HL-60 (cell line): ENCODE data around the gene CYS1.

ENCODE experiments used
- GABPA ChIP-seq: IDR thresholded peaks from 2 replicates; pipeline ENCODE4 v1.6.1; 2012; ENCODE audit warnings: low read depth
- POLR2AphosphoS5 ChIP-seq: IDR thresholded peaks from 2 replicates; pipeline ENCODE4 v1.6.1; 2012; ENCODE audit warnings: low read depth
- SPI1 ChIP-seq: IDR thresholded peaks from 2 replicates; pipeline ENCODE4 v1.6.1; 2012; ENCODE audit warnings: low read depth, mild to moderate bottlenecking, borderline replicate concordance
- TF ChIP-seq, protein P1 (sequence below): IDR thresholded peaks from one replicate; pipeline ENCODE4 v1.5.1; 2011; ENCODE audit warnings: low read length, control low read depth, inconsistent platforms; ENCODE audit not compliant: insufficient read depth

GRCh38 chr2:10120877-10121574, 40.8 kb upstream of the CYS1 start:
- TF ChIP-seq POLR2AphosphoS5 (no peak), GABPA (no peak), SPI1 (no peak)
- TF ChIP-seq, protein P1, sequence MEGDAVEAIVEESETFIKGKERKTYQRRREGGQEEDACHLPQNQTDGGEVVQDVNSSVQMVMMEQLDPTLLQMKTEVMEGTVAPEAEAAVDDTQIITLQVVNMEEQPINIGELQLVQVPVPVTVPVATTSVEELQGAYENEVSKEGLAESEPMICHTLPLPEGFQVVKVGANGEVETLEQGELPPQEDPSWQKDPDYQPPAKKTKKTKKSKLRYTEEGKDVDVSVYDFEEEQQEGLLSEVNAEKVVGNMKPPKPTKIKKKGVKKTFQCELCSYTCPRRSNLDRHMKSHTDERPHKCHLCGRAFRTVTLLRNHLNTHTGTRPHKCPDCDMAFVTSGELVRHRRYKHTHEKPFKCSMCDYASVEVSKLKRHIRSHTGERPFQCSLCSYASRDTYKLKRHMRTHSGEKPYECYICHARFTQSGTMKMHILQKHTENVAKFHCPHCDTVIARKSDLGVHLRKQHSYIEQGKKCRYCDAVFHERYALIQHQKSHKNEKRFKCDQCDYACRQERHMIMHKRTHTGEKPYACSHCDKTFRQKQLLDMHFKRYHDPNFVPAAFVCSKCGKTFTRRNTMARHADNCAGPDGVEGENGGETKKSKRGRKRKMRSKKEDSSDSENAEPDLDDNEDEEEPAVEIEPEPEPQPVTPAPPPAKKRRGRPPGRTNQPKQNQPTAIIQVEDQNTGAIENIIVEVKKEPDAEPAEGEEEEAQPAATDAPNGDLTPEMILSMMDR, result no peak
